Measurements from ENCODE around the gene CCDC102B. TPM values are rescaled to one million over a fixed set of nuclear protein-coding genes. Genes with fewer than 3 reads are reported as not detected.

CCDC102B gene
- total RNA-seq, 1 donor from 2014 or later = 0.17 TPM

DNA sequence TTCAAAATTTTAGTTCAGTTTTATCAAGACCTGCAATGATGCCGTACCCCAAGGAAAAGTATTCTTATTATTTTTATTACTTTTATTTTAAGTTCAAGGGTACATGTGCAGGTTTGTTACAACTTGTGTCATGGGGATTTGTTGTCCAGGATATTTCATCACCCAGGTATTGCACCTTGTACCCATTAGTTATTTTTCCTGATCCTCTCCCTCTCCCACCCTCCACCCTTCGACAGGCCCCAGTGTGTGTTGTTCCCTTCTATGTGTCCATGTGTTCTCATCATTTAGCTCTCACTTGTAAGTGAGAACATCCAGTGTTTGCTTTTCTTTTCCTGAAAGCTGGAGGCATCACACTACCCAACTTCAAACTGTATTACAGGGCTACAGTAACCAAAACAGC lies 122.0 kb downstream of the CCDC102B start:
- H3K4me3 ChIP-seq (ENCODE audit: low read depth, low read length) = no peak overlapping the region
- TF ChIP-seq, protein P1, sequence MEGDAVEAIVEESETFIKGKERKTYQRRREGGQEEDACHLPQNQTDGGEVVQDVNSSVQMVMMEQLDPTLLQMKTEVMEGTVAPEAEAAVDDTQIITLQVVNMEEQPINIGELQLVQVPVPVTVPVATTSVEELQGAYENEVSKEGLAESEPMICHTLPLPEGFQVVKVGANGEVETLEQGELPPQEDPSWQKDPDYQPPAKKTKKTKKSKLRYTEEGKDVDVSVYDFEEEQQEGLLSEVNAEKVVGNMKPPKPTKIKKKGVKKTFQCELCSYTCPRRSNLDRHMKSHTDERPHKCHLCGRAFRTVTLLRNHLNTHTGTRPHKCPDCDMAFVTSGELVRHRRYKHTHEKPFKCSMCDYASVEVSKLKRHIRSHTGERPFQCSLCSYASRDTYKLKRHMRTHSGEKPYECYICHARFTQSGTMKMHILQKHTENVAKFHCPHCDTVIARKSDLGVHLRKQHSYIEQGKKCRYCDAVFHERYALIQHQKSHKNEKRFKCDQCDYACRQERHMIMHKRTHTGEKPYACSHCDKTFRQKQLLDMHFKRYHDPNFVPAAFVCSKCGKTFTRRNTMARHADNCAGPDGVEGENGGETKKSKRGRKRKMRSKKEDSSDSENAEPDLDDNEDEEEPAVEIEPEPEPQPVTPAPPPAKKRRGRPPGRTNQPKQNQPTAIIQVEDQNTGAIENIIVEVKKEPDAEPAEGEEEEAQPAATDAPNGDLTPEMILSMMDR (conservative IDR thresholded peaks at IDR 0.05; ENCODE audit: low read depth, low read length) = no peak
- no peak for DNase-seq (ENCODE audit: low read depth)

DNA sequence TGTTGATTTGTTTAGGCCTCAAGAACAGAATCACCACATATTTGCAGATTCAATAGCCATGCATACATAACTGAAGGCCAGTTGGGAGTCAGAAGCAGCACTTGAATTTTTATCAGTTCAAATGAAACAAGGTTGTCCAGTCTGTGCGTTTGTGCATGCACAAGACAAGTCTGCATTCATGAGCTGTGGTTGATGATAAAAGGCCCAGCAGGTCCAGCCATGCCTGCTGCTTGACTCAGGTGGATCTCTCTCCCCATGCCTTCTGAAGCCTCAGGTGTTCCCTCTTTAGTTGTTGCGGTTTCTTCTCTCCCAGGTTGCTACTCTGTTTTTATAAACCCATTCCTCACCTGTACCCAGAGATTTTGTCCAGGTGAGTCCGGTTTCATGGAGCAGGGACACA lies 124.5 kb downstream of the CCDC102B start:
- TF ChIP-seq, protein P1 (conservative IDR thresholded peaks at IDR 0.05; ENCODE audit: low read depth, low read length) = no peak

DNA sequence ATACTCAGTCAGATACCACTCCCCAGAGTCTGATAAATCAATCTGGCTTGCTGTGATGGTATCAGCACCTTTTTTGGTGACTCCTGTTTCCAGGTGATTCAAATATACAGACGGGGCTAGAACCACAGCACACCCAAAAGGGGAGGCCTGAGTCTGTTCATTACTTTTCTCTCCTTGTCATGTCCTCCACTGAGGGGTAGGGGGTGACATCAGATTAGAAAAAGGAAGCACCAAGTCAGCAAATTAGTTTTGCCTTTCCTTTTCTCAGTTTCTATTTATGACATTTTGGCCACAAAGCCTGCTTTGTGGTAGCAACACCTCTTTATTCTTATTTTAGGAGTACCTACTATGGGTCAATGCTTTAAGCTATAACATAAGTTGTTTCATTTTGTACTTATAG lies 127.4 kb downstream of the CCDC102B start:
- H3K4me3 ChIP-seq (ENCODE audit: low read depth, low read length) = no peak overlapping the region
- TF ChIP-seq, protein P1 (conservative IDR thresholded peaks at IDR 0.05; ENCODE audit: low read depth, low read length) = peak; percentile 73
- no peak for DNase-seq (ENCODE audit: low read depth)

More for the DNA sequence above, 124.5 kb downstream of the CCDC102B start:
- DNase-seq (ENCODE audit: low read depth) = no peak
- H3K4me3 ChIP-seq (ENCODE audit: low read depth, low read length) = no peak overlapping the region

DNA sequence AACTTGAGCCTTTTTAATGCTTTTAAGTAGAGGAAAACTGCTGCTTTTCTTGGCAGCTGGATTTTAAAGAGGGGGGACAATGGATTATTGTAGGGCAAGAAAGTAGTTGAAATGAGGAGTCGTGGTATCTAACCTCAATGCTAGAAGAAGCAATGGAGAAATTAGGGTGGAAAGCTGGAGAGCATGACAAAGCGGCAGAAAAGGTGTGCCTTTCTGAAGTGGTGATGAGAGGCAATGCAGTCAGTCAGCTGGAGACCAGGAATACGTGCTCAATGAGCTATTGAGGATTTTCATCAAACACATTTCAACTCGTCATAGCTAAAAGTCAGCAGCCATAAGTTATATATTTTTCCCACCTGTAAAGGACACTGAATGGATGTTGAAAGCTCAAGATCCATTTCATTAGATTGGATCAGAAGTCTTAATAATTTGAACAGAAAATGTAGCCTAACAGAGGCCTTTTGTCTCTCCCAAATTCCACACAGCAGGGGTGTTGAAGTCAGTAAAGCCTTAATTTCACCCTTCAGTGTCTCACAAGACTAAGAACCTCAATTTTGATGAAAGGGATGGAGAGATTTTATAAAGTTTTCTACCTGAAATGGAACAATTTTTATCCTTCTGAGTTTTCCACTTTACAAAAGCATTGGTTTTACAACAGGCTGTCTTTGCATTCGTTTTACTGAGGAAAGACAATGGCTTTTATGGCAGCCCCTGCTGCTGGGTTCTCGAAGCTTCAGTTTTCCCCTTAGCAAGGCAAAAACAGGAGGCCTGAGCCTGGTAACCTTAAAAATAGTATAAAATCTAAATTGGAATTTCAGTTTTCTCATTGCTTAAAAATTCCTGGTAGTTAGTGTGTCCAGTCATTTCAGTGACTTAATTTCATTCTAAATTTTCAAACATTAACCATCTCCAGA lies 131.1 kb downstream of the CCDC102B start:
- no peak overlapping the region for H3K4me3 ChIP-seq (ENCODE audit: low read depth, low read length)
- no peak for DNase-seq (ENCODE audit: low read depth)
- TF ChIP-seq, protein P1 (conservative IDR thresholded peaks at IDR 0.05; ENCODE audit: low read depth, low read length) = no peak

DNA sequence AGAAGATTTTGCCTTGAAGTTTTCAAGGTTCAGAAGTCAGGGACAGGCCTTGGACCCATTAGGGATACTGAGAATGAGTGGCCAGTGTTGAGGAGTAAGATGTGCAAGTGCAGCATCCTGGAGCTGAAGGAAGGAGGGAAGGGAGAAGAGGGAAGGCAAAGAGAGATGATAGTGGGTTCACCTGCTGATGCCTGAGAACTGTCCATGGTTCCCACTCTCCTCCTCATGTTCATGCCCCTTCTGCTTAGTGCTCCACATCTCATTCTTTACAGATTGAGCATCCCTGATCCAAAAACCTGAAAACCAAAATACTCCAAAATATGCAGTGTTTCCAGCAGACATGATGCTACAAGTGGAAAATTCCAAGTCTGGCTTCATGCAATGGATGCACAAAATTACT lies 137.8 kb downstream of the CCDC102B start:
- no peak overlapping the region for H3K4me3 ChIP-seq (ENCODE audit: low read depth, low read length)
- no peak for DNase-seq (ENCODE audit: low read depth)
- TF ChIP-seq, protein P1 (conservative IDR thresholded peaks at IDR 0.05; ENCODE audit: low read depth, low read length) = no peak

DNA sequence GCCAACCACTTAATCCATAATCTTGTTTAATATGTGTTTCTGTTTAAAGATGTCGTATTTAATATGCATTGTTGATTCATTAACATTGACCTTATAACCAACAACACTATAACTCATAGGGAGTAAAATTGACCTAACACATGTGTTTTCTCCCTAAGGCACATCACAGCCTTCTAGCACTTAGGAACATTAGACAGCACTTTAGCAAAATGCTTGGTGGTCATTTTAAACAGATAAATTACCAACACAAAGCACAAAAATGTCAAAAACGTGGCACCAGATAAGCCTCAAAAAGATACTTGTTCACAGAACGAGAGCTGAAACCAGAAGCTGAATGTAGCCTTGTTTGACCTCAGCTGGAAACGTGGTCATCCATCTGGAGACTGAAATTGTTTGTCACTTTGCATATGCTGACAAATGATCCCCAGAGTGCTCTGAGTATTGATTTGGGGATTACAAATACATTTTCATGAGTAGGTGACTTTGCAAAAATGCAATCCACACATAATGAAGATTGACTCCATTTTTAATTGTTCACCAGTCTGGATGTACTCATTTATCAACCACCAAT lies 139.2 kb downstream of the CCDC102B start:
- TF ChIP-seq, protein P1 (conservative IDR thresholded peaks at IDR 0.05; ENCODE audit: low read depth, low read length) = no peak
- no peak for DNase-seq (ENCODE audit: low read depth)
- no peak overlapping the region for H3K4me3 ChIP-seq (ENCODE audit: low read depth, low read length)
